Measurements from ENCODE around the gene SLC9A5.

The SLC9A5 gene

GRCh38 chr16:67223992-67224391 lies 24.8 kb upstream of the SLC9A5 start:
- no peak overlapping the region for H3K27ac Mint-ChIP-seq
- peaks cover 13% of the 10 kb centered on the region for H3K36me3 Mint-ChIP-seq (ENCODE audit: low read depth)
- H3K4me3 Mint-ChIP-seq, result no peak overlapping the region
- no peak for DNase-seq
- H3K9me3 Mint-ChIP-seq, result no peaks in the 10 kb centered on the region
- peaks cover 18% of the 10 kb centered on the region for H3K27me3 Mint-ChIP-seq (ENCODE audit: low read depth, poor library complexity)
- TF ChIP-seq, protein P1, sequence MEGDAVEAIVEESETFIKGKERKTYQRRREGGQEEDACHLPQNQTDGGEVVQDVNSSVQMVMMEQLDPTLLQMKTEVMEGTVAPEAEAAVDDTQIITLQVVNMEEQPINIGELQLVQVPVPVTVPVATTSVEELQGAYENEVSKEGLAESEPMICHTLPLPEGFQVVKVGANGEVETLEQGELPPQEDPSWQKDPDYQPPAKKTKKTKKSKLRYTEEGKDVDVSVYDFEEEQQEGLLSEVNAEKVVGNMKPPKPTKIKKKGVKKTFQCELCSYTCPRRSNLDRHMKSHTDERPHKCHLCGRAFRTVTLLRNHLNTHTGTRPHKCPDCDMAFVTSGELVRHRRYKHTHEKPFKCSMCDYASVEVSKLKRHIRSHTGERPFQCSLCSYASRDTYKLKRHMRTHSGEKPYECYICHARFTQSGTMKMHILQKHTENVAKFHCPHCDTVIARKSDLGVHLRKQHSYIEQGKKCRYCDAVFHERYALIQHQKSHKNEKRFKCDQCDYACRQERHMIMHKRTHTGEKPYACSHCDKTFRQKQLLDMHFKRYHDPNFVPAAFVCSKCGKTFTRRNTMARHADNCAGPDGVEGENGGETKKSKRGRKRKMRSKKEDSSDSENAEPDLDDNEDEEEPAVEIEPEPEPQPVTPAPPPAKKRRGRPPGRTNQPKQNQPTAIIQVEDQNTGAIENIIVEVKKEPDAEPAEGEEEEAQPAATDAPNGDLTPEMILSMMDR (IDR thresholded peaks at IDR 0.05), result no peak
- H3K4me1 Mint-ChIP-seq, result peaks cover 28% of the 10 kb centered on the region

- H3K27me3 Mint-ChIP-seq (ENCODE audit: low read depth, poor library complexity), result peaks cover 14% of the 10 kb centered on the region
- H3K4me1 Mint-ChIP-seq, result peaks cover 28% of the 10 kb centered on the region
- DNase-seq, result no peak
- no peak overlapping the region for H3K27ac Mint-ChIP-seq
- H3K9me3 Mint-ChIP-seq, result no peaks in the 10 kb centered on the region
- H3K4me3 Mint-ChIP-seq, result peak overlapping the region; percentile 100
- peaks cover 22% of the 10 kb centered on the region for H3K36me3 Mint-ChIP-seq (ENCODE audit: low read depth)
- TF ChIP-seq, protein P1 (IDR thresholded peaks at IDR 0.05), result no peak
These were observed 22.4 kb upstream of the SLC9A5 start for GRCh38 chr16:67226295-67226803.

- TF ChIP-seq, protein P1 (IDR thresholded peaks at IDR 0.05), result no peak
- no peaks in the 10 kb centered on the region for H3K9me3 Mint-ChIP-seq
- peaks cover 28% of the 10 kb centered on the region for H3K4me1 Mint-ChIP-seq
- peaks cover 14% of the 10 kb centered on the region for H3K27me3 Mint-ChIP-seq (ENCODE audit: low read depth, poor library complexity)
- peaks cover 22% of the 10 kb centered on the region for H3K36me3 Mint-ChIP-seq (ENCODE audit: low read depth)
- peak within 1 kb of the TSS; percentile 97 for H3K27ac Mint-ChIP-seq
- DNase-seq, result peak; percentile 99
- H3K4me3 Mint-ChIP-seq, result peak within 1 kb of the TSS; percentile 100
These were observed 21.8 kb upstream of the SLC9A5 start, which contains the start of gene TMEM208 for GRCh38 chr16:67226804-67227566. Gene TMEM208, plus strand, starts transcription at chr16:67227130. Its CDS starts 89 bp downstream, at chr16:67227219.

GRCh38 chr16:67227567-67227921 lies 21.2 kb upstream of the SLC9A5 start:
- TF ChIP-seq, protein P1 (IDR thresholded peaks at IDR 0.05), result no peak
- no peaks in the 10 kb centered on the region for H3K9me3 Mint-ChIP-seq
- H3K27me3 Mint-ChIP-seq (ENCODE audit: low read depth, poor library complexity), result peaks cover 14% of the 10 kb centered on the region
- H3K36me3 Mint-ChIP-seq (ENCODE audit: low read depth), result peaks cover 22% of the 10 kb centered on the region
- no peak for DNase-seq
- peak overlapping the region; percentile 97 for H3K27ac Mint-ChIP-seq
- peaks cover 28% of the 10 kb centered on the region for H3K4me1 Mint-ChIP-seq
- peak overlapping the region; percentile 100 for H3K4me3 Mint-ChIP-seq

GRCh38 chr16:67228034-67228785 lies 20.6 kb upstream of the SLC9A5 start:
- Mint-ChIP-seq H3K4me1 (peaks cover 28% of the 10 kb centered on the region), H3K9me3 (no peaks in the 10 kb centered on the region), H3K27ac (peak overlapping the region; percentile 14), H3K27me3 (ENCODE audit: low read depth, poor library complexity) (peaks cover 14% of the 10 kb centered on the region), H3K36me3 (ENCODE audit: low read depth) (peaks cover 23% of the 10 kb centered on the region), H3K4me3 (peak overlapping the region; percentile 100)
- DNase-seq, result no peak
- TF ChIP-seq, protein P1 (IDR thresholded peaks at IDR 0.05), result no peak
